Left ventricle myocardium inferior (tissue), 1 donor: ENCODE results near the gene SLAMF7. TPM values are rescaled to one million over a fixed set of nuclear protein-coding genes. Genes with fewer than 3 reads are reported as not detected.
A peak's percentile ranks its signal among the peaks of the same experiment; 100 is the strongest.

Experiments used
- DNase-seq: peaks from one replicate; pipeline ENCODE4 v3.0.0-alpha.2; 2020
- H3K27ac ChIP-seq: fragments of 200-600 bp; replicated peaks from 2 replicates; pipeline ENCODE4 v1.8.0; 2021
- H3K27me3 ChIP-seq: fragments of 200-600 bp; 2 replicates; pipeline ENCODE4 v1.8.0; 2021; ENCODE audit warnings: low read depth
- H3K36me3 ChIP-seq: fragments of 200-600 bp; 2 replicates; pipeline ENCODE4 v1.8.0; 2021
- H3K4me1 ChIP-seq: fragments of 200-600 bp; 2 replicates; pipeline ENCODE4 v1.8.0; 2021
- H3K4me3 ChIP-seq: fragments of 200-600 bp; 2 replicates; pipeline ENCODE4 v1.8.0; 2021; ENCODE audit warnings: mild to moderate bottlenecking, moderate library complexity
- H3K9me3 ChIP-seq: fragments of 200-600 bp; replicated peaks from 2 replicates; pipeline ENCODE4 v1.8.0; 2021
- intact Hi-C: fragments of 100-400 bp; cut with micrococcal nuclease; formaldehyde crosslinking; loops from one replicate; pipeline ENCODE4 v1.11.0; 2022
- total RNA-seq: library from RNA; stranded (reverse); fragmentation: NEBNext Ultra II Directional; extraction: Animal tissue kit (Norgen Biotek cat#: 25700); gene quantifications from one replicate; pipeline ENCODE4 v1.2.1, GENCODE V29; 2021
- TF ChIP-seq, protein P1 (sequence below): fragments of 200-600 bp; IDR thresholded peaks from 2 replicates; pipeline ENCODE4 v1.8.0; 2021; ENCODE audit warnings: antibody characterized with exemption, mild to moderate bottlenecking, borderline replicate concordance
- donor health status: DM: no; HTN: yes; CAD: no; lungs with severe emphysema.

Gene SLAMF7
- total RNA-seq, 1 donor from 2014 or later: 0.36 TPM

DNA sequence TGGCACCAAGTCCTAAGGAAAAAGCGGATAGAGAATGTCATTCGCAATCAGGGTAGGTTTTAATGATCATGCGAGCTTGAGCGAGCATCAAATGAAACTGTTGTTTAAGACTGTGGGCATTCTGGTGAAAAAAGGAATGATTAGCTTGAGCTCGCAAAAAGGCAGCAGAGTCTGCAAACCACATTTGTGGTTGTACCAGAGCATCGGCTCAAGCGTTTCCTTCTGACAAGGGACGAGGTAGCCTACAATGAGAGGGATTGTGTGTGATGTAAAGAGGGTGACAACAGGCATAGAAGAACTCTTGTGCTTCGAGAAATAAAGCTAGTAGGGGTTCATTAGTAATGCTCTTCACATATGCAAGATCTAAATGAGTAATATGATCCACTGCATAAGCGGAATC is 16.3 kb upstream of the SLAMF7 start:
- Histone ChIP-seq H3K9me3 (no peaks in the 10 kb centered on the region), H3K36me3 (no peaks in the 10 kb centered on the region), H3K4me1 (peaks cover 11% of the 10 kb centered on the region), H3K27me3 (peaks cover 5% of the 10 kb centered on the region), H3K27ac (no peak overlapping the region), H3K4me3 (no peak overlapping the region)
- DNase-seq: no peak
- TF ChIP-seq, protein P1, sequence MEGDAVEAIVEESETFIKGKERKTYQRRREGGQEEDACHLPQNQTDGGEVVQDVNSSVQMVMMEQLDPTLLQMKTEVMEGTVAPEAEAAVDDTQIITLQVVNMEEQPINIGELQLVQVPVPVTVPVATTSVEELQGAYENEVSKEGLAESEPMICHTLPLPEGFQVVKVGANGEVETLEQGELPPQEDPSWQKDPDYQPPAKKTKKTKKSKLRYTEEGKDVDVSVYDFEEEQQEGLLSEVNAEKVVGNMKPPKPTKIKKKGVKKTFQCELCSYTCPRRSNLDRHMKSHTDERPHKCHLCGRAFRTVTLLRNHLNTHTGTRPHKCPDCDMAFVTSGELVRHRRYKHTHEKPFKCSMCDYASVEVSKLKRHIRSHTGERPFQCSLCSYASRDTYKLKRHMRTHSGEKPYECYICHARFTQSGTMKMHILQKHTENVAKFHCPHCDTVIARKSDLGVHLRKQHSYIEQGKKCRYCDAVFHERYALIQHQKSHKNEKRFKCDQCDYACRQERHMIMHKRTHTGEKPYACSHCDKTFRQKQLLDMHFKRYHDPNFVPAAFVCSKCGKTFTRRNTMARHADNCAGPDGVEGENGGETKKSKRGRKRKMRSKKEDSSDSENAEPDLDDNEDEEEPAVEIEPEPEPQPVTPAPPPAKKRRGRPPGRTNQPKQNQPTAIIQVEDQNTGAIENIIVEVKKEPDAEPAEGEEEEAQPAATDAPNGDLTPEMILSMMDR: no peak
- intact Hi-C loops: loop anchor here (10.0 kb wide), 1 partner anchor 232 kb away; the partner anchor contains the start of gene ITLN2

DNA sequence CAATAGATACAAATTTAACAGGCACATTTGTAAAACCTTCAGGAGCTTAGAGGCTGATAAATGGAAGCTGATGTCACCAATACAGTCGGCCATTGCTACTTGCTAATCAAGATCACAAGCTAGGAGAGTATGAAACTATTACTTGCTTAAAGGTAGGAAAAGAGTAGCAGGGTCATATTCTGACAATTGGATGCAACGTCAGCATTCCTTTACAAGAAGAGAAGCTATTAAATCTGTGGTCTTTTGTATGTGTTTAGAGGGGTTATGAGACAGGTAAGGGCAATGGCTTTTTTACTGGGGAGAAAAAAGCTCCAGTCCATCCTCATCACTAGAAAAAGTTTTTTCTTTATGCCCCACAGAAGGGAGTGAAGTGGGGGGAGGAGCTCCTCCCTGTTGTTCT is 15.7 kb upstream of the SLAMF7 start:
- DNase-seq: no peak
- peaks cover 11% of the 10 kb centered on the region for H3K4me1 ChIP-seq
- no peaks in the 10 kb centered on the region for H3K27me3 ChIP-seq
- H3K27ac ChIP-seq: no peak overlapping the region
- H3K9me3 ChIP-seq: no peaks in the 10 kb centered on the region
- TF ChIP-seq, protein P1: no peak
- intact Hi-C loops: loop anchor here (10.0 kb wide), 1 partner anchor 231 kb away; the partner anchor contains the start of gene ITLN2
- H3K4me3 ChIP-seq: no peak overlapping the region
- no peaks in the 10 kb centered on the region for H3K36me3 ChIP-seq

DNA sequence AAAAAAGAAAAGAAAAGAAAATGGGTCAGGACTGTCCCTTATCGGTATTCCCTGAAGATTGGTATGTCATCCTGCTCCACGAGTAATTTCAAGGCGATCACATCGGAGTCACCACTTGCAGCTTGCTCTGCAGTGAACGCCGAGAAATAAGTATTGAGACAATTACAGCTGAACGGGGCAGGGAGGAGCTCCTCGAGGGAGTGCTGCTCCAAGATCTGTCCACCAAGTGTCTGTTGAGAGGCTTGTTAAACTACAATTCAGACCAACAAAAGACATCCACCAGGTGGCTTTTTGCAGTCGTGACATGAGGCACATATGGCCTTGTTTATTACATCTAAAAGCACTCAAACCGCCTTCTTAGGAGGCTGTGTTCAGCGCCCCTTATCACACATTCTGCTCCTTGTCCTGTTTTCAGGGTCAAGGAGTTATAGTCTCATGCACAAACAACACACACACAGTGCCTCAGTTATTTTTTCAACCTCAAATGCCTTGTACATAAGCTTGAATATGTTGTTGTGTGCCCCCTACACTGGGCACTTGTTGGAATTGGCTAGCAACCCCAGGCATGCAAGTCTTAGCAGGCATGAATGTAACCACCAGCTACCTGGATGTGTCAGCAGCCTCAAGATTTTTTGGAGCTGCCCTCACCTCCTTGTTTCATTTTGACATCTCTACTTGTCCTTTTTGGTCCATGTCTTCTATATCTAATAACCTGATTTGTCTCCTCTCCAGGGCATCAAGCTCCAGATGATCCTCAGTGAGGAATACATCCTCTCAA is 14.4 kb upstream of the SLAMF7 start:
- H3K36me3 ChIP-seq: no peaks in the 10 kb centered on the region
- H3K9me3 ChIP-seq: no peaks in the 10 kb centered on the region
- peaks cover 11% of the 10 kb centered on the region for H3K4me1 ChIP-seq
- no peak overlapping the region for H3K27ac ChIP-seq
- no peak overlapping the region for H3K4me3 ChIP-seq
- TF ChIP-seq, protein P1: no peak
- intact Hi-C loops: loop anchor here (10.0 kb wide), 1 partner anchor 230 kb away; the partner anchor contains the start of gene ITLN2
- peaks cover 6% of the 10 kb centered on the region for H3K27me3 ChIP-seq
- DNase-seq: no peak

DNA sequence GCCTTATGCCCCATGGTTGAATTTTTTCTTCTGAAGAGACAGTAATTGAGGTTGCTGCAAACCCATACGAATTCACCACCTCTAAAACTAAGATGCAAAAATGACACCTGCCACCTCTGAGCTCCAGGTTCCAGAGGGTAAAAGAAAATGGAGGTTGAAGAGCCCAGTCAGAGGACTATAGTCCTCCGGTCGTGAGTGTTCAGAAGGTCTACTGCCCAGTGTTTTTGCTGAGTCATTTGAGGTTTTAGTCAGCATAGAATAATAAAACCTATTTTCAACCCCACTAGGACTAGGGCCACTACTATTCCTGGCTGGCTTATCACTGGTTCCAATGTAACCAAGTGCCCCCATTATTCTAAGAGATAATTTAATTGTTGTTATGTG is 12.9 kb upstream of the SLAMF7 start:
- H3K9me3 ChIP-seq: no peaks in the 10 kb centered on the region
- intact Hi-C loops: loop anchor here (10.0 kb wide), 1 partner anchor 229 kb away; the partner anchor contains the start of gene ITLN2
- H3K4me1 ChIP-seq: peaks cover 8% of the 10 kb centered on the region
- peaks cover 8% of the 10 kb centered on the region for H3K27me3 ChIP-seq
- TF ChIP-seq, protein P1: no peak
- H3K27ac ChIP-seq: no peak overlapping the region
- no peak overlapping the region for H3K4me3 ChIP-seq
- no peaks in the 10 kb centered on the region for H3K36me3 ChIP-seq
- DNase-seq: no peak

DNA sequence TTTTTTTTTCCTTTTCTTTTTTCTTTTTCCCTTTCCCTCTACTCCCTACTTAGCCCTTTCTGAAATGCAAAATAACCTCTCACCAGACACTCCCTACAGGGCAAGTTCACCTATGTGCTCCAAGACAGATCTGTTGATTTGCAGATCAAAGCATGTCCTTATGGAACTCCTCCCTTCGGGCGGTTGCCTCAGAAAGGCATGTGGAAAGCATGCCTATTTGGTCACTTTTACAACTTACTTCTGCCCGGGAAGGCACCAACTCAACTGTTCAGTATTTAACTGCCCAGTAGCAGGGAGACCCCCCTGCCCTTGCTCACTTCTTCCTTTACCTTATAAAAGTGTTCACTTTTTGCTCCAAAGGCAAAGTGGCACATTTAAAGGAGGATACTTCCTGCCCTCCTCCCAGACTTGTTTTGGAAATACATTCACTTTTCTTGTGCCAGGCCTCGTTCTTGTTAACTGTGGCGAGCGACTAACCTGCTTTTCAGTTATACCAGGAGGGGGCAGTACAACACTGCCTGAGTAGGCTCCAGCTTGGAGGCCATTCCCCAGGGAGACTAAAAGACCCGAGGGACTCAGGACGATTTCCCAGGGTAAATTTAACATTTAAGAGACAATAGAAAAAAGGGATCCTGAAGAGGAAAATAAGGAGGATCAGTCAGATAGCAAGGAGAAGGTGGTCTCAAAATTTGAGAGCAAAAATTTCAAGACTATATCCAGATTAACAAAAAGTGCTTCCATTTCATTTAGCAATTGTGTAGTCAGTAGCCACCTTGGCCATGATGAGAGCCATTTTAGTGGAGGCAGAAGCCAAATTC is 12.3 kb upstream of the SLAMF7 start:
- Histone ChIP-seq H3K9me3 (no peaks in the 10 kb centered on the region), H3K36me3 (no peaks in the 10 kb centered on the region), H3K4me1 (peaks cover 6% of the 10 kb centered on the region), H3K4me3 (no peak overlapping the region), H3K27ac (no peak overlapping the region), H3K27me3 (peaks cover 8% of the 10 kb centered on the region)
- TF ChIP-seq, protein P1: peak; percentile 81
- intact Hi-C loops: loop anchor here (10.0 kb wide), 1 partner anchor 228 kb away; the partner anchor contains the start of gene ITLN2
- no peak for DNase-seq
